Heart left ventricle (tissue), 13 donors: ENCODE results near the gene MATN1.

Experiments
- POLR2A ChIP-seq, 2 donors: fragments of 450-650 bp; IDR thresholded peaks; one replicate each; pipeline ENCODE4 v1.6.1; 2017; ENCODE audit warnings: antibody characterized with exemption in 2 of 2, mild to moderate bottlenecking in 2 of 2, moderate library complexity in 2 of 2
- TF ChIP-seq, protein P1 (sequence below), 12 donors: fragments of 200-600 bp; sonication (generic) in 4 of 12; IDR thresholded peaks; one replicate each; pipeline versions ENCODE4 v1.5.0 to v1.8.0; 2018 to 2022; ENCODE audit warnings: antibody characterized with exemption in 12 of 12, mild to moderate bottlenecking in 5 of 12
- donor health status: ischemic (EF 13 %, LVEDD 7.1; RV severe dilation, severe dysfunction).
- donor health status: DM: no; HTN: yes; CAD: no.
- donor health status: DM: no; HTN: no; CAD: no.
- donor health status: ischemic (EF 25% LVEDD 6.9; RV normal size, moderate dysfunction).
- donor health status: ischemic (EF 25% LVEDD 5.7; RV mildly dilated, moderate dysfunction).
- donor health status: ischemic (EF 35%, LVEDD 5.7; RV mildly dilated, moderate dysfunction).
- donor health status: nonischemic (EF 11% LVEDD 7.7; RV severe dilation, severe dysfunction).
- donor health status: DM: yes; HTN: yes; CAD: no.
- donor health status: PGD.
- donor health status: ischemic (EF 29% LVEDD 5.4; RV normal size, mild dysfunction).
- donor health status: nonischemic (EF 23%, LVEDD 6.1; RV moderate dilation, normal function).

DNA sequence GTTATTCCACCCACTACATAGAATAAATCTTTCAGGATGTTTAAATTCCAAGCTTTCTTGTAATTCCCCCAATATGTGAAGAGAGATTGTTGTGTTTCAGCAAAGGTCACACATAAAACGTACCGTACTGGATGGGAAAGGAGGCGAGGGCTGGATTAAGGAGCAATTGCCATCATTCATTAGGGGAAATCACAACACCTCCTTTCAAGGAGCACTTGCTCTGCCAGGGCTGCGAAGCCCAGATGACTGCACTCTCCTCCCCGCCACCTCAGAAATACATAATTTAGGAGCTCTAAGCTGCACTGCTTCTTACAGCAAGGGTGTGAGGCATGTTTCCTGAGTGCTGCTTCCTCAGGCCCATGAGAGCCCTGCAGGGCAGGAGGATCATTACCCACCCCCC lies 29.6 kb downstream of the MATN1 start:
- TF ChIP-seq, protein P1, sequence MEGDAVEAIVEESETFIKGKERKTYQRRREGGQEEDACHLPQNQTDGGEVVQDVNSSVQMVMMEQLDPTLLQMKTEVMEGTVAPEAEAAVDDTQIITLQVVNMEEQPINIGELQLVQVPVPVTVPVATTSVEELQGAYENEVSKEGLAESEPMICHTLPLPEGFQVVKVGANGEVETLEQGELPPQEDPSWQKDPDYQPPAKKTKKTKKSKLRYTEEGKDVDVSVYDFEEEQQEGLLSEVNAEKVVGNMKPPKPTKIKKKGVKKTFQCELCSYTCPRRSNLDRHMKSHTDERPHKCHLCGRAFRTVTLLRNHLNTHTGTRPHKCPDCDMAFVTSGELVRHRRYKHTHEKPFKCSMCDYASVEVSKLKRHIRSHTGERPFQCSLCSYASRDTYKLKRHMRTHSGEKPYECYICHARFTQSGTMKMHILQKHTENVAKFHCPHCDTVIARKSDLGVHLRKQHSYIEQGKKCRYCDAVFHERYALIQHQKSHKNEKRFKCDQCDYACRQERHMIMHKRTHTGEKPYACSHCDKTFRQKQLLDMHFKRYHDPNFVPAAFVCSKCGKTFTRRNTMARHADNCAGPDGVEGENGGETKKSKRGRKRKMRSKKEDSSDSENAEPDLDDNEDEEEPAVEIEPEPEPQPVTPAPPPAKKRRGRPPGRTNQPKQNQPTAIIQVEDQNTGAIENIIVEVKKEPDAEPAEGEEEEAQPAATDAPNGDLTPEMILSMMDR (IDR thresholded peaks at IDR 0.05): no peak
- no peak for TF ChIP-seq POLR2A (IDR thresholded peaks at IDR 0.05)
